ENCODE data around the gene ROPN1L. TPM values are rescaled to one million over a fixed set of nuclear protein-coding genes. Genes with fewer than 3 reads are reported as not detected.
A peak's percentile ranks its signal among the peaks of the same experiment; 100 is the strongest.

Gene ROPN1L
- total RNA-seq, 1 donor from 2014 or later: 0.45 TPM

DNA sequence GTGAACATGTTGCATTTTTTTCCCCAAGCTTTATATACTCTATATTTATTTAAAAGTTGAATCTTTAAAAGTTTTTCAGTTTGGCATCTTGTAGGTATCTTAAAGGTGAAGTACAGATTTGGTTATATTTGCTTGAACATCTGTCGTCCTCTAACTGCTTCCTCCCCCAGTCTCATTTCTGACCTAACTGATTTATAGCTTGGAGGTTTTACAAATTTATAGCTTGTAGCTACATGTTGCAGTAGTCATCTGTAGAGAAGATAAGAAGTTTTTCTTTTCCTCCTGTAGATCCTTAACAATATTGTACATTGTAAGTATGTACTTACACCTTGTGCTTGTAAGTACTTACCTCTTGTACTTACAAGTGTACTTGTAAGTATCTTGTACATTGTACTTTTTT lies 31.0 kb upstream of the ROPN1L start:
- no peak overlapping the region for H3K4me3 Mint-ChIP-seq
- H3K4me1 Mint-ChIP-seq: no peaks in the 10 kb centered on the region
- no peak overlapping the region for H3K27ac Mint-ChIP-seq
- peaks cover 63% of the 10 kb centered on the region for H3K36me3 Mint-ChIP-seq
- TF ChIP-seq, protein P1, sequence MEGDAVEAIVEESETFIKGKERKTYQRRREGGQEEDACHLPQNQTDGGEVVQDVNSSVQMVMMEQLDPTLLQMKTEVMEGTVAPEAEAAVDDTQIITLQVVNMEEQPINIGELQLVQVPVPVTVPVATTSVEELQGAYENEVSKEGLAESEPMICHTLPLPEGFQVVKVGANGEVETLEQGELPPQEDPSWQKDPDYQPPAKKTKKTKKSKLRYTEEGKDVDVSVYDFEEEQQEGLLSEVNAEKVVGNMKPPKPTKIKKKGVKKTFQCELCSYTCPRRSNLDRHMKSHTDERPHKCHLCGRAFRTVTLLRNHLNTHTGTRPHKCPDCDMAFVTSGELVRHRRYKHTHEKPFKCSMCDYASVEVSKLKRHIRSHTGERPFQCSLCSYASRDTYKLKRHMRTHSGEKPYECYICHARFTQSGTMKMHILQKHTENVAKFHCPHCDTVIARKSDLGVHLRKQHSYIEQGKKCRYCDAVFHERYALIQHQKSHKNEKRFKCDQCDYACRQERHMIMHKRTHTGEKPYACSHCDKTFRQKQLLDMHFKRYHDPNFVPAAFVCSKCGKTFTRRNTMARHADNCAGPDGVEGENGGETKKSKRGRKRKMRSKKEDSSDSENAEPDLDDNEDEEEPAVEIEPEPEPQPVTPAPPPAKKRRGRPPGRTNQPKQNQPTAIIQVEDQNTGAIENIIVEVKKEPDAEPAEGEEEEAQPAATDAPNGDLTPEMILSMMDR (IDR thresholded peaks at IDR 0.05; ENCODE audit: unreplicated experiment): no peak
- no peak for DNase-seq (ENCODE audit: low spot score in 2 of 2, unreplicated experiment in 2 of 2)
- no peaks in the 10 kb centered on the region for H3K27me3 Mint-ChIP-seq (ENCODE audit: low read depth)
- no peaks in the 10 kb centered on the region for H3K9me3 Mint-ChIP-seq

DNA sequence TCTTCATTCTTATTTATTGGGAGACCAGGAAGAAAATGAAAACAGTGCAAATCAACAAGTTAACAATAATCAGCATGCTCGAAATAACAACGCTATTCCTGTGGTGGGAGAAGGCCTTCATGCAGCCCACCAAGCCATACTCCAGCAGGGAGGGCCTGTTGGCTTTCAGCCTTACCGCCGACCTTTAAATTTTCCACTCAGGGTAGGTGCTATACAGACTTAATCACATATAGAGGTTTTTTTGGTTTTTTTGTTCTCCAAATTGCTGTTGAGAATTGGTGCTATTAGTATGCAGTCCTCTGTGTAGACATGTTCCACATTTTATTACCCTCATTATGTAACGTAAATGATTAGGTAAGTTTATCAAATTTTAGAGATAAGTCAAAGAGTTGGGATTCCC lies 30.3 kb upstream of the ROPN1L start:
- TF ChIP-seq, protein P1 (IDR thresholded peaks at IDR 0.05; ENCODE audit: unreplicated experiment): no peak
- Mint-ChIP-seq H3K27me3 (ENCODE audit: low read depth) (no peaks in the 10 kb centered on the region), H3K4me1 (no peaks in the 10 kb centered on the region), H3K4me3 (no peak overlapping the region), H3K36me3 (peaks cover 58% of the 10 kb centered on the region), H3K9me3 (no peaks in the 10 kb centered on the region), H3K27ac (no peak overlapping the region)
- DNase-seq (ENCODE audit: low spot score in 2 of 2, unreplicated experiment in 2 of 2): no peak

DNA sequence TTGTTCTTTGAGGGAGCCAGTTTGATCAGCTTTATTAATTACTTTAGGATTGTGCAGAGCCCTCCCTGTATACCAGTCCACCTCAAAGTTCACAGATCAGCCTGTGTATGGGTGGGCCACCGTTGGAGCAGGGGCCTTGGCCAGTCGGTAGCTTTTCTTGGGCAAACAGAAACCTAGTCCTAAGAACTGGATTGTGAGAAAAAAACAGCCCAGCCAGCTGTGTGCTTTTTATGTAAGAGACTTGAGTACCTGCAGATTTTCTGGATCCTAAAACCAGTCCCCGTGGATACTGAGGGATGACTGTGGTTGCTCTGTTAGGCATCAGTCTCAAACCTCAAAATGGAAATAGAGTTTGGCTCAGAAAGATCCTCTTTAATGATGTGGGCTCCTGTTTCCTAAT lies 24.8 kb upstream of the ROPN1L start:
- Mint-ChIP-seq H3K36me3 (peaks cover 47% of the 10 kb centered on the region), H3K4me3 (no peak overlapping the region), H3K4me1 (peaks cover 5% of the 10 kb centered on the region), H3K9me3 (no peaks in the 10 kb centered on the region), H3K27me3 (ENCODE audit: low read depth) (no peaks in the 10 kb centered on the region), H3K27ac (no peak overlapping the region)
- TF ChIP-seq, protein P1 (IDR thresholded peaks at IDR 0.05; ENCODE audit: unreplicated experiment): no peak
- no peak for DNase-seq (ENCODE audit: low spot score in 2 of 2, unreplicated experiment in 2 of 2)

DNA sequence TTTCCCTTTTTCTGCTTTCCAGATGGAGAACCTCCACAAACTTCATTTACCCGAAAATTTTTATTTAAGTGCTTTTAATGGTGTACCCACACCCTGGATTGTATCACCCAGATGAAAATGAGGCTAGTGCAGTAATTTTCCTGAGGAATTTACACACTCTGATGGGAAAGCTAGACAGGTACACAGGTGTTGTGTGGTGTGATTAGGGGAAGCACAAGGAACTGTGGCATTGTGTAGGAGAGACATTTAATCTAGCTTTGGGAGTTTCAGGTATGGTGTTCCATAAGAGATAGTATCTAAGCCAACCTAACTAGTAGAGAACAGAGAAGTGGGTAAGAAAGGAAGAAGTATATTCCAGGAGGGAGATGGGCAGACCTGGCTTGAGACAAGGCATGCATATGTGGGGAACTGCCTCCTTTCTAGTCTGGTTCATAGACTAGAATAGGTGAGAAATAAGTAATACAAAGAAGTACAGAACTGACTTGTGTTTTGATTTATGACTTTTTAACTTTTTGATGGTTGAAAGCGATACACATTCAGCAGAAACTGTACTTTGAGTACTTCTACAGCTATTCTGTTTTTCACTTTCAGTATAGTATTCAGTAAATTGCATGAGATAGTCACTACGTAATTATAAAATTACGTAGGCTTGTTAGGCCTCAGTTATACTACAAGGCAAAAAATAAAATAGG lies 22.9 kb upstream of the ROPN1L start:
- no peak for DNase-seq (ENCODE audit: low spot score in 2 of 2, unreplicated experiment in 2 of 2)
- H3K36me3 Mint-ChIP-seq: peaks cover 37% of the 10 kb centered on the region
- no peak overlapping the region for H3K27ac Mint-ChIP-seq
- no peak overlapping the region for H3K4me3 Mint-ChIP-seq
- peaks cover 5% of the 10 kb centered on the region for H3K4me1 Mint-ChIP-seq
- H3K27me3 Mint-ChIP-seq (ENCODE audit: low read depth): no peaks in the 10 kb centered on the region
- H3K9me3 Mint-ChIP-seq: no peaks in the 10 kb centered on the region
- TF ChIP-seq, protein P1 (IDR thresholded peaks at IDR 0.05; ENCODE audit: unreplicated experiment): no peak

DNA sequence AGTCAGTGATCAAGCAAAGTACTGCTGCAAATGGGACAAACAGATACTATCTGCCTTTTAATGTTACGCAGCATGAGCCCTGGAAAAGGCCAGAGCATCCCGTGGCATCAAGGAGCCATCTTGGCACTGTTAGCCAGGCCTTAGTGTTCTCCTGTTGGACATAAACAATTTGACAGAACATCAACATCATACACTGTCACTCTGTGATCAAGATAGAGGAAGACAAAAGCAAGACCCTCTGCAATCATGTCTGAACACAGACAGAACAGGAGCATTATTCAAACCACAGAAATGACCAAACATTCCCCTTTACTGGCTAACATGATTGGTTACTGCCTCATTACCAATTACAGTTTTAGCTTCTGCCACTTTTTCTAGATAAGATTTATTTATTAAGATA lies 21.2 kb upstream of the ROPN1L start:
- TF ChIP-seq, protein P1 (IDR thresholded peaks at IDR 0.05; ENCODE audit: unreplicated experiment): no peak
- H3K4me1 Mint-ChIP-seq: peaks cover 5% of the 10 kb centered on the region
- no peaks in the 10 kb centered on the region for H3K9me3 Mint-ChIP-seq
- H3K36me3 Mint-ChIP-seq: peaks cover 37% of the 10 kb centered on the region
- no peak for DNase-seq (ENCODE audit: low spot score in 2 of 2, unreplicated experiment in 2 of 2)
- H3K27ac Mint-ChIP-seq: peak overlapping the region; percentile 35
- no peak overlapping the region for H3K4me3 Mint-ChIP-seq
- no peaks in the 10 kb centered on the region for H3K27me3 Mint-ChIP-seq (ENCODE audit: low read depth)
